K562 (cell line): Measurements from ENCODE around the gene KAT6B.

Experiments
- GABPB1 ChIP-seq: sonication (generic); formaldehyde crosslinking; IDR thresholded peaks from 2 replicates; pipeline ENCODE4 v1.8.0; 2022; ENCODE audit warnings: mild to moderate bottlenecking, missing genetic modification reagents
- MYNN ChIP-seq, 2 experiments: sonication (generic); formaldehyde crosslinking in 1 of 2; IDR thresholded peaks; 2 replicates each; pipeline versions ENCODE4 v1.5.0 to v1.6.1; 2016 to 2020; ENCODE audit warnings: antibody characterized with exemption in 1 of 2, missing genetic modification reagents in 1 of 2
- RFX5 ChIP-seq: IDR thresholded peaks from 2 replicates; pipeline ENCODE4 v1.6.1; 2011; ENCODE audit warnings: low read depth, mild to moderate bottlenecking, improper control_type of control experiment, low read length
- ZBTB8A ChIP-seq: fragments of 450-650 bp; IDR thresholded peaks from 2 replicates; pipeline ENCODE4 v1.6.1; 2018; ENCODE audit warnings: mild to moderate bottlenecking, moderate library complexity; ENCODE audit not compliant: partially characterized antibody

DNA sequence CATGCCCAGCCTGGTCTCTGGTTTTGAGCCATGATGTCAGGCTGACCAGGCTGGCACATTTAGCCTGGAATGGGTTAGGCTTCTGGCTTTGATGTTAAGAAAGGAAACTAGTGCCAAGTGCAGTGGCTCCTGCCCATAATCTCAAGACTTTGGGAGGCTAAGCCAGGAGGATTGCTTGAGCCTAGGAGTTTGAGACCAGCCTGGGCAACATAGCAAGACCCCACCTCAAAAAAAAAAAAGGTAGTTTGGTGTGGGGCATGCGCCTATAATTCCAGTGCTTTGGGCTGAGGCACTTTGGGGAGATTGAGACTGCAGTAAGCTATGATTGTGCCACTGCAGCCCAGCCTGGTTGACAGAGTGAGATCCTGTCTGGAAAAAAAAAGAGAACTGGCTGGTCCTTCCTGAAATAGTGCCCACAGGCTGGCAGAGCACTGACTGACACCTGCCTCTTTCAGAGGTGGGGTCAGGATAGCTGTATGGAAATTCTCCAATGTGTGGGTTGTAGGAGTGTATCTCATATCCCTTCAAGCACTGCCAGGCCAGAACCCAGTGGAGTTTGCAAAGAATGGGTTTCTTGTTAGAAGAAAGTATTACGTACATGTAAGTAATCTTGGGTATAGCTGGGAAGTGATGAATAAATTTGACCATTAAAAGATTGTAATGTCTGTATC is 61.3 kb downstream of the KAT6B start:
- no peak for TF ChIP-seq RFX5
- no peak for TF ChIP-seq MYNN (IDR thresholded peaks at IDR 0.05)
- no peak for TF ChIP-seq MYNN (CRISPR knock-in tag; IDR thresholded peaks at IDR 0.05)
- no peak for TF ChIP-seq ZBTB8A
- no peak for TF ChIP-seq GABPB1
